GM23338 (cell line): ENCODE results near the gene SAMD4A.

Experiments used
- CREB1 ChIP-seq: fragments of 250-450 bp; sonication (Bioruptor Pico); IDR thresholded peaks from 2 replicates; pipeline ENCODE4 v1.5.0; 2020; ENCODE audit warnings: low read depth, mild to moderate bottlenecking, moderate library complexity
- CTCF ChIP-seq, 2 experiments: fragments of 200-600 bp in 1 of 2; sonication (generic) in 1 of 2; conservative IDR thresholded peaks; 2 replicates each; pipeline versions ENCODE4 v1.5.1 to v1.6.1; 2016 to 2017; ENCODE audit warnings: antibody characterized with exemption in 2 of 2, low read depth in 2 of 2, mild to moderate bottlenecking in 2 of 2, moderate library complexity in 1 of 2
- EZH2 ChIP-seq: fragments of 200-600 bp; sonication (generic); IDR thresholded peaks from one replicate; pipeline ENCODE4 v1.8.0; 2017; ENCODE audit warnings: antibody characterized with exemption, mild to moderate bottlenecking, low read depth; ENCODE audit not compliant: unreplicated experiment
- EZH2phosphoT487 ChIP-seq: fragments of 200-600 bp; sonication (generic); IDR thresholded peaks from one replicate; pipeline ENCODE4 v1.8.1; 2018; ENCODE audit warnings: antibody characterized with exemption; ENCODE audit not compliant: unreplicated experiment
- JUNB ChIP-seq: IDR thresholded peaks from one replicate; pipeline ENCODE4 v1.6.1; 2016; ENCODE audit warnings: antibody characterized with exemption; ENCODE audit not compliant: unreplicated experiment
- POLR2AphosphoS5 ChIP-seq: IDR thresholded peaks from 2 replicates; pipeline ENCODE4 v1.6.1; 2016; ENCODE audit warnings: antibody characterized with exemption, low read depth
- REST ChIP-seq: IDR thresholded peaks from one replicate; pipeline ENCODE4 v1.6.1; 2018; ENCODE audit warnings: antibody characterized with exemption; ENCODE audit not compliant: unreplicated experiment
- STAT1 ChIP-seq: IDR thresholded peaks from one replicate; pipeline ENCODE4 v1.6.1; 2016; ENCODE audit warnings: antibody characterized with exemption; ENCODE audit not compliant: unreplicated experiment
- ZNF114 ChIP-seq: fragments of 250-450 bp; sonication (Bioruptor Pico); IDR thresholded peaks from 2 replicates; pipeline ENCODE4 v1.5.0; 2020; ENCODE audit warnings: mild to moderate bottlenecking, moderate library complexity
- TF ChIP-seq, protein P1 (sequence below): IDR thresholded peaks from 2 replicates; pipeline ENCODE4 v1.6.1; 2016; ENCODE audit warnings: antibody characterized with exemption

DNA sequence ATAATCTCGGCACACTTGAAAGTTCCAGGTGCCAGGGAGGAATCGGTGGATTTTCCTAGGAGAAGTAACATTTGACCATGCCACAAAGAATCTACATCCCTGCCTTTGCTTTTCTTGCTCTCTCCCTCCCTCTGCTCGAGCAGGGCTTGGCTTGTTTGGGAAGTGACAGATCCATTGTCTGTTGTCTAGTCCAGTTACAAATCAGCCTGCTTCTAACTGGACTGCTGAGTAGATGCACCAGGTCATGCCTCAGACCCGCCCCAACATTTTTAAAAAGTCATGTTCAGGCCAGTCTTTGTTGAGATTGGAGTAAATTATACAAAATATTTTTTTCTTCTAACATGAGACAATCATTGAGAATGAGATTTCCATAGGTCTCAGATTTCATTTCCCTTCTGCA, 182.3 kb downstream of the SAMD4A start:
- no peak for TF ChIP-seq POLR2AphosphoS5
- no peak for TF ChIP-seq EZH2
- no peak for TF ChIP-seq REST
- no peak for TF ChIP-seq CREB1 (CRISPR knock-in tag)
- no peak for TF ChIP-seq CTCF (conservative IDR thresholded peaks at IDR 0.05; ENCODE audit: low read depth in 2 of 2)
- no peak for TF ChIP-seq ZNF114 (CRISPR knock-in tag)
- no peak for TF ChIP-seq JUNB
- no peak for TF ChIP-seq STAT1
- no peak for TF ChIP-seq EZH2phosphoT487
- TF ChIP-seq, protein P1, sequence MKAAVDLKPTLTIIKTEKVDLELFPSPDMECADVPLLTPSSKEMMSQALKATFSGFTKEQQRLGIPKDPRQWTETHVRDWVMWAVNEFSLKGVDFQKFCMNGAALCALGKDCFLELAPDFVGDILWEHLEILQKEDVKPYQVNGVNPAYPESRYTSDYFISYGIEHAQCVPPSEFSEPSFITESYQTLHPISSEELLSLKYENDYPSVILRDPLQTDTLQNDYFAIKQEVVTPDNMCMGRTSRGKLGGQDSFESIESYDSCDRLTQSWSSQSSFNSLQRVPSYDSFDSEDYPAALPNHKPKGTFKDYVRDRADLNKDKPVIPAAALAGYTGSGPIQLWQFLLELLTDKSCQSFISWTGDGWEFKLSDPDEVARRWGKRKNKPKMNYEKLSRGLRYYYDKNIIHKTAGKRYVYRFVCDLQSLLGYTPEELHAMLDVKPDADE = no peak
